Measurements from ENCODE around the gene ADGRF5. TPM values are rescaled to one million over a fixed set of nuclear protein-coding genes. Genes with fewer than 3 reads are reported as not detected.

The ADGRF5 gene
- total RNA-seq, 2 experiments from 2014 or later: not detected

- Mint-ChIP-seq H3K4me3 (no peak overlapping the region), H3K9me3 (ENCODE audit: insufficient read depth) (no peaks in the 10 kb centered on the region)
- ATAC-seq: no peak
These were observed 4.0 kb upstream of the ADGRF5 start for GRCh38 chr6:46925563-46926253.

GRCh38 chr6:46923476-46923875, 1.7 kb upstream of the ADGRF5 start:
- Mint-ChIP-seq H3K27me3 (ENCODE audit: low read depth) (no peaks in the 10 kb centered on the region), H3K4me3 (no peak overlapping the region), H3K9me3 (ENCODE audit: insufficient read depth) (no peaks in the 10 kb centered on the region), H3K36me3 (ENCODE audit: low read depth) (no peaks in the 10 kb centered on the region), H3K4me1 (ENCODE audit: low read depth) (no peaks in the 10 kb centered on the region), H3K27ac (no peak overlapping the region)
- DNase-seq (no peak), ATAC-seq (no peak)
- ChIA-PET POLR2A (no interaction called here), CTCF (no interaction called here)

More at GRCh38 chr6:46925563-46926253, 4.0 kb upstream of the ADGRF5 start:
- ChIA-PET POLR2A (no interaction called here), CTCF (no interaction called here)
- H3K36me3 Mint-ChIP-seq (ENCODE audit: low read depth): no peaks in the 10 kb centered on the region
- H3K4me1 Mint-ChIP-seq (ENCODE audit: low read depth): no peaks in the 10 kb centered on the region
- no peaks in the 10 kb centered on the region for H3K27me3 Mint-ChIP-seq (ENCODE audit: low read depth)
- H3K27ac Mint-ChIP-seq: no peak overlapping the region
- DNase-seq: no peak

- no peak for ATAC-seq
- H3K27me3 Mint-ChIP-seq (ENCODE audit: low read depth): no peaks in the 10 kb centered on the region
- no peak for DNase-seq
- CTCF ChIA-PET: no interaction called here
- H3K4me1 Mint-ChIP-seq (ENCODE audit: low read depth): no peaks in the 10 kb centered on the region
- H3K4me3 Mint-ChIP-seq: no peak overlapping the region
- H3K36me3 Mint-ChIP-seq (ENCODE audit: low read depth): no peaks in the 10 kb centered on the region
- POLR2A ChIA-PET: no interaction called here
- H3K9me3 Mint-ChIP-seq (ENCODE audit: insufficient read depth): no peaks in the 10 kb centered on the region
- no peak overlapping the region for H3K27ac Mint-ChIP-seq
These were observed 679 bp downstream of the ADGRF5 start for GRCh38 chr6:46921059-46921458.

- no peak overlapping the region for H3K27ac Mint-ChIP-seq
- no peak for ATAC-seq
- DNase-seq: no peak
- no peaks in the 10 kb centered on the region for H3K27me3 Mint-ChIP-seq (ENCODE audit: low read depth)
- no peak overlapping the region for H3K4me3 Mint-ChIP-seq
- H3K4me1 Mint-ChIP-seq (ENCODE audit: low read depth): no peaks in the 10 kb centered on the region
- ChIA-PET POLR2A (no interaction called here), CTCF (no interaction called here)
- H3K36me3 Mint-ChIP-seq (ENCODE audit: low read depth): no peaks in the 10 kb centered on the region
- no peaks in the 10 kb centered on the region for H3K9me3 Mint-ChIP-seq (ENCODE audit: insufficient read depth)
These were observed 2.9 kb downstream of the ADGRF5 start for GRCh38 chr6:46918806-46919205.

GRCh38 chr6:46917002-46917545, 4.7 kb downstream of the ADGRF5 start:
- ChIA-PET CTCF (no interaction called here), POLR2A (no interaction called here)
- H3K9me3 Mint-ChIP-seq (ENCODE audit: insufficient read depth): no peaks in the 10 kb centered on the region
- ATAC-seq (no peak), DNase-seq (no peak)
- no peaks in the 10 kb centered on the region for H3K36me3 Mint-ChIP-seq (ENCODE audit: low read depth)
- H3K4me1 Mint-ChIP-seq (ENCODE audit: low read depth): no peaks in the 10 kb centered on the region
- no peak overlapping the region for H3K4me3 Mint-ChIP-seq
- H3K27me3 Mint-ChIP-seq (ENCODE audit: low read depth): no peaks in the 10 kb centered on the region
- H3K27ac Mint-ChIP-seq: no peak overlapping the region

- ChIA-PET POLR2A (no interaction called here), CTCF (no interaction called here)
- DNase-seq: no peak
- Mint-ChIP-seq H3K27me3 (ENCODE audit: low read depth) (no peaks in the 10 kb centered on the region), H3K27ac (no peak overlapping the region), H3K9me3 (ENCODE audit: insufficient read depth) (no peaks in the 10 kb centered on the region), H3K4me3 (no peak overlapping the region), H3K36me3 (ENCODE audit: low read depth) (no peaks in the 10 kb centered on the region), H3K4me1 (ENCODE audit: low read depth) (no peaks in the 10 kb centered on the region)
- ATAC-seq: no peak
These were observed 5.9 kb downstream of the ADGRF5 start for GRCh38 chr6:46915866-46916265.

- no peak for ATAC-seq
- POLR2A ChIA-PET: no interaction called here
- H3K27ac Mint-ChIP-seq: no peak overlapping the region
- no peaks in the 10 kb centered on the region for H3K9me3 Mint-ChIP-seq (ENCODE audit: insufficient read depth)
- CTCF ChIA-PET: no interaction called here
- no peaks in the 10 kb centered on the region for H3K36me3 Mint-ChIP-seq (ENCODE audit: low read depth)
- H3K4me3 Mint-ChIP-seq: no peak overlapping the region
- DNase-seq: no peak
- H3K4me1 Mint-ChIP-seq (ENCODE audit: low read depth): no peaks in the 10 kb centered on the region
- no peaks in the 10 kb centered on the region for H3K27me3 Mint-ChIP-seq (ENCODE audit: low read depth)
These were observed 6.4 kb downstream of the ADGRF5 start for GRCh38 chr6:46915380-46915779.

- POLR2A ChIA-PET: no interaction called here
- DNase-seq (no peak), ATAC-seq (no peak)
- H3K4me1 Mint-ChIP-seq (ENCODE audit: low read depth): no peaks in the 10 kb centered on the region
- H3K36me3 Mint-ChIP-seq (ENCODE audit: low read depth): no peaks in the 10 kb centered on the region
- CTCF ChIA-PET: no interaction called here
- no peaks in the 10 kb centered on the region for H3K27me3 Mint-ChIP-seq (ENCODE audit: low read depth)
- no peak overlapping the region for H3K4me3 Mint-ChIP-seq
- H3K27ac Mint-ChIP-seq: no peak overlapping the region
- no peaks in the 10 kb centered on the region for H3K9me3 Mint-ChIP-seq (ENCODE audit: insufficient read depth)
These were observed 7.4 kb downstream of the ADGRF5 start for GRCh38 chr6:46914279-46914810.

- Mint-ChIP-seq H3K27ac (no peak overlapping the region), H3K4me1 (ENCODE audit: low read depth) (no peaks in the 10 kb centered on the region), H3K4me3 (no peak overlapping the region), H3K27me3 (ENCODE audit: low read depth) (peaks cover 4% of the 10 kb centered on the region), H3K9me3 (ENCODE audit: insufficient read depth) (no peaks in the 10 kb centered on the region), H3K36me3 (ENCODE audit: low read depth) (no peaks in the 10 kb centered on the region)
- CTCF ChIA-PET: no interaction called here
- POLR2A ChIA-PET: no interaction called here
- DNase-seq (no peak), ATAC-seq (no peak)
These were observed 12.4 kb downstream of the ADGRF5 start for GRCh38 chr6:46909371-46909770.

- H3K4me3 Mint-ChIP-seq: no peak overlapping the region
- no peaks in the 10 kb centered on the region for H3K9me3 Mint-ChIP-seq (ENCODE audit: insufficient read depth)
These were observed 15.0 kb downstream of the ADGRF5 start for GRCh38 chr6:46906776-46907175.

GRCh38 chr6:46904117-46904516, 17.6 kb downstream of the ADGRF5 start:
- ChIA-PET POLR2A (no interaction called here), CTCF (no interaction called here)
- no peaks in the 10 kb centered on the region for H3K9me3 Mint-ChIP-seq (ENCODE audit: insufficient read depth)
- H3K27me3 Mint-ChIP-seq (ENCODE audit: low read depth): peaks cover 6% of the 10 kb centered on the region
- DNase-seq (no peak), ATAC-seq (no peak)
- H3K36me3 Mint-ChIP-seq (ENCODE audit: low read depth): no peaks in the 10 kb centered on the region
- no peaks in the 10 kb centered on the region for H3K4me1 Mint-ChIP-seq (ENCODE audit: low read depth)
- H3K4me3 Mint-ChIP-seq: no peak overlapping the region
- no peak overlapping the region for H3K27ac Mint-ChIP-seq

More at GRCh38 chr6:46906776-46907175, 15.0 kb downstream of the ADGRF5 start:
- no peak for ATAC-seq
- Mint-ChIP-seq H3K4me1 (ENCODE audit: low read depth) (no peaks in the 10 kb centered on the region), H3K27me3 (ENCODE audit: low read depth) (peaks cover 6% of the 10 kb centered on the region), H3K27ac (no peak overlapping the region), H3K36me3 (ENCODE audit: low read depth) (no peaks in the 10 kb centered on the region)
- POLR2A ChIA-PET: no interaction called here
- no peak for DNase-seq
- CTCF ChIA-PET: no interaction called here

GRCh38 chr6:46903175-46903574, 18.6 kb downstream of the ADGRF5 start:
- H3K27me3 Mint-ChIP-seq (ENCODE audit: low read depth): peaks cover 6% of the 10 kb centered on the region
- no peaks in the 10 kb centered on the region for H3K4me1 Mint-ChIP-seq (ENCODE audit: low read depth)
- no peak overlapping the region for H3K27ac Mint-ChIP-seq
- DNase-seq: no peak
- H3K9me3 Mint-ChIP-seq (ENCODE audit: insufficient read depth): no peaks in the 10 kb centered on the region
- ChIA-PET POLR2A (no interaction called here), CTCF (no interaction called here)
- no peak for ATAC-seq
- H3K36me3 Mint-ChIP-seq (ENCODE audit: low read depth): no peaks in the 10 kb centered on the region
- no peak overlapping the region for H3K4me3 Mint-ChIP-seq

GRCh38 chr6:46901882-46902314, 19.8 kb downstream of the ADGRF5 start:
- no peak for DNase-seq
- Mint-ChIP-seq H3K4me1 (ENCODE audit: low read depth) (no peaks in the 10 kb centered on the region), H3K4me3 (no peak overlapping the region), H3K9me3 (ENCODE audit: insufficient read depth) (no peaks in the 10 kb centered on the region), H3K27ac (no peak overlapping the region), H3K27me3 (ENCODE audit: low read depth) (peaks cover 6% of the 10 kb centered on the region), H3K36me3 (ENCODE audit: low read depth) (no peaks in the 10 kb centered on the region)
- POLR2A ChIA-PET: no interaction called here
- no peak for ATAC-seq
- CTCF ChIA-PET: no interaction called here

Measured in activated CD8-positive, alpha-beta T cell treated with anti-CD3 and anti-CD28 coated beads, Interleukin-2, amount 10 ng/mL, durations not matched to agents 7 days and 5 days (primary cell).